ENCODE data around the gene ARHGAP18.

ARHGAP18 gene

GRCh38 chr6:129692467-129692866 is 17.5 kb downstream of the ARHGAP18 start:
- Histone ChIP-seq H3K4me1 (ENCODE audit: control insufficient read depth, insufficient read depth, low read length) (peaks cover 3% of the 10 kb centered on the region), H3K4me3 (ENCODE audit: low read length) (no peak overlapping the region), H3K27ac (ENCODE audit: low read length) (no peak overlapping the region), H3K36me3 (ENCODE audit: control insufficient read depth, insufficient read depth, low read length) (no peaks in the 10 kb centered on the region), H3K27me3 (ENCODE audit: control insufficient read depth, insufficient read depth, low read length) (no peaks in the 10 kb centered on the region), H3K9me3 (ENCODE audit: control insufficient read depth, insufficient read depth, low read length) (no peaks in the 10 kb centered on the region)
- no CpG with 5 or more reads among the region's 2 CpGs for WGBS (ENCODE audit: insufficient coverage, insufficient read length)
- no peak for DNase-seq (ENCODE audit: low read depth, low spot score)

- Histone ChIP-seq H3K4me3 (ENCODE audit: low read length) (no peak overlapping the region), H3K27me3 (ENCODE audit: control insufficient read depth, insufficient read depth, low read length) (no peaks in the 10 kb centered on the region), H3K4me1 (ENCODE audit: control insufficient read depth, insufficient read depth, low read length) (peaks cover 2% of the 10 kb centered on the region), H3K27ac (ENCODE audit: low read length) (no peak overlapping the region), H3K36me3 (ENCODE audit: control insufficient read depth, insufficient read depth, low read length) (no peaks in the 10 kb centered on the region), H3K9me3 (ENCODE audit: control insufficient read depth, insufficient read depth, low read length) (no peaks in the 10 kb centered on the region)
- WGBS (ENCODE audit: insufficient coverage, insufficient read length): no CpG with 5 or more reads among the region's 1 CpG
- DNase-seq (ENCODE audit: low read depth, low spot score): no peak
Measured at GRCh38 chr6:129691709-129692108, 18.3 kb downstream of the ARHGAP18 start.

- WGBS (ENCODE audit: insufficient coverage, insufficient read length): no CpG with 5 or more reads among the region's 5 CpGs
- no peak overlapping the region for H3K27ac ChIP-seq (ENCODE audit: low read length)
- peaks cover 1% of the 10 kb centered on the region; the same call in 1 of the 2 replicates for H3K4me1 ChIP-seq (ENCODE audit: control insufficient read depth, insufficient read depth, low read length)
- H3K36me3 ChIP-seq (ENCODE audit: control insufficient read depth, insufficient read depth, low read length): no peaks in the 10 kb centered on the region
- no peak for DNase-seq (ENCODE audit: low read depth, low spot score)
- no peaks in the 10 kb centered on the region for H3K27me3 ChIP-seq (ENCODE audit: control insufficient read depth, insufficient read depth, low read length)
- no peaks in the 10 kb centered on the region for H3K9me3 ChIP-seq (ENCODE audit: control insufficient read depth, insufficient read depth, low read length)
- no peak overlapping the region for H3K4me3 ChIP-seq (ENCODE audit: low read length)
Measured at GRCh38 chr6:129691043-129691640, 18.8 kb downstream of the ARHGAP18 start.

DNA sequence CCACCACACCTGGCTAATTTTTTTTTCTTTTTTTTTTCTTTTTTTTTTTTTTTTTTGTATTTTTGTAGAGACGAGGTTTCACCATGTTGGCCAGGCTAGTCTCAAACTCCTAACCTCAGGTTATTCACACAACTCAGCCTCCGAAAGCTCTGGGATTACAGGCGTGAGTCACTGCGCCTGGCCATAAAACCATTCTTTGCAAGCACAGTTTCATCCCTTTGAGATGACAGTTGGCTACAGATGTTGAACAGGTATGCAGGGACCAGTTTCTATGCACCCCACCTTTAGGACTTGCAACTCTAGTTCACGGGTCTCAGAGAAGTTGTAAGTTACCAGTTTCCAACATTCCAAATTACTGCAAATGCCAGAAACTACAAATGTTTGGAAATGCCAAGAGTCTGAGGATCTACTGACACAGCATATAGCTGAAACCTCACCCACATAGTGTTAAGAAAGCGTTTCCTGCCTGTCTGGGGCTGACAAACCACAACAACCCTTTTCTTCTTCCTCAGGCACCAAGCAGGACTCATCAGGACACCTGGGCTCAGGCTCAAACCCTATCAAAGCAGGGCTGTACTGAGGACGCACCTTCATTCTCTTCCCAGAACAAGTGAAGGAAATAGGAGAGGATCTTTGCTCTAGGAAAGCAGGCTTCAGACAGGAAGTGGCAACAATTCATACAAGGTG is 22.9 kb downstream of the ARHGAP18 start:
- no peaks in the 10 kb centered on the region for H3K36me3 ChIP-seq (ENCODE audit: control insufficient read depth, insufficient read depth, low read length)
- H3K9me3 ChIP-seq (ENCODE audit: control insufficient read depth, insufficient read depth, low read length): no peaks in the 10 kb centered on the region
- DNase-seq (ENCODE audit: low read depth, low spot score): no peak
- H3K4me1 ChIP-seq (ENCODE audit: control insufficient read depth, insufficient read depth, low read length): peaks cover 1% of the 10 kb centered on the region; the same call in 1 of the 2 replicates
- no peak overlapping the region for H3K4me3 ChIP-seq (ENCODE audit: low read length)
- no CpG with 5 or more reads among the region's 7 CpGs for WGBS (ENCODE audit: insufficient coverage, insufficient read length)
- H3K27me3 ChIP-seq (ENCODE audit: control insufficient read depth, insufficient read depth, low read length): no peaks in the 10 kb centered on the region
- no peak overlapping the region for H3K27ac ChIP-seq (ENCODE audit: low read length)

DNA sequence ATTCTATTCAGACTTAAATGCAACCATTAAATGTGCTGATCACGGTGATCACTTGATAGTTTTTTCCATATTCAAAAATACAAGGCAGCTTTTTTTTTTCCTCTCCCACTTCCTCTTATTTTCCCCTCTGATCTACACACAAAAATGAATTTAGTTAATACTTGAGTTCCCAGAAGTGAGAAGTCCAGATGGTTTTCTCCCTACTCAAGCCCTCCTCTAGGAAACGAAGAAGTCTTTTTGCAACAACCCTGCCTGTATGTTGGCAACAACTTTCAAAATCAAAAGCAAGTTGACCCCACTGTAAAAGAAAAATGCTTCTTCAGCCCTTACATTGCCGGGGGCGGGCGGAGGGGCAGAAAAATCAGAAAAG is 24.3 kb downstream of the ARHGAP18 start:
- H3K36me3 ChIP-seq (ENCODE audit: control insufficient read depth, insufficient read depth, low read length): no peaks in the 10 kb centered on the region
- H3K4me3 ChIP-seq (ENCODE audit: low read length): no peak overlapping the region
- H3K27ac ChIP-seq (ENCODE audit: low read length): no peak overlapping the region
- no peaks in the 10 kb centered on the region; the same call in 1 of the 2 replicates for H3K4me1 ChIP-seq (ENCODE audit: control insufficient read depth, insufficient read depth, low read length)
- WGBS (ENCODE audit: insufficient coverage, insufficient read length): no CpG with 5 or more reads among the region's 5 CpGs
- no peaks in the 10 kb centered on the region for H3K27me3 ChIP-seq (ENCODE audit: control insufficient read depth, insufficient read depth, low read length)
- no peak for DNase-seq (ENCODE audit: low read depth, low spot score)
- no peaks in the 10 kb centered on the region for H3K9me3 ChIP-seq (ENCODE audit: control insufficient read depth, insufficient read depth, low read length)

- Histone ChIP-seq H3K27me3 (ENCODE audit: control insufficient read depth, insufficient read depth, low read length) (no peaks in the 10 kb centered on the region), H3K9me3 (ENCODE audit: control insufficient read depth, insufficient read depth, low read length) (no peaks in the 10 kb centered on the region), H3K27ac (ENCODE audit: low read length) (no peak overlapping the region), H3K4me3 (ENCODE audit: low read length) (no peak overlapping the region), H3K36me3 (ENCODE audit: control insufficient read depth, insufficient read depth, low read length) (no peaks in the 10 kb centered on the region), H3K4me1 (ENCODE audit: control insufficient read depth, insufficient read depth, low read length) (no peaks in the 10 kb centered on the region; the same call in 1 of the 2 replicates)
- DNase-seq (ENCODE audit: low read depth, low spot score): no peak
- whole genome bisulfite sequencing (ENCODE audit: insufficient coverage, insufficient read length): no CpG with 5 or more reads among the region's 8 CpGs
Measured at GRCh38 chr6:129684903-129685661, 24.9 kb downstream of the ARHGAP18 start.

- no CpG with 5 or more reads among the region's 6 CpGs for WGBS (ENCODE audit: insufficient coverage, insufficient read length)
Measured at GRCh38 chr6:129684323-129684884, 25.6 kb downstream of the ARHGAP18 start.

GRCh38 chr6:129683601-129684322 is 26.2 kb downstream of the ARHGAP18 start:
- no peaks in the 10 kb centered on the region for H3K27me3 ChIP-seq (ENCODE audit: control insufficient read depth, insufficient read depth, low read length)
- no CpG with 5 or more reads among the region's 9 CpGs for WGBS (ENCODE audit: insufficient coverage, insufficient read length)
- no peaks in the 10 kb centered on the region for H3K9me3 ChIP-seq (ENCODE audit: control insufficient read depth, insufficient read depth, low read length)
- no peak for DNase-seq (ENCODE audit: low read depth, low spot score)
- no peaks in the 10 kb centered on the region for H3K4me1 ChIP-seq (ENCODE audit: control insufficient read depth, insufficient read depth, low read length)
- H3K27ac ChIP-seq (ENCODE audit: low read length): no peak overlapping the region
- H3K36me3 ChIP-seq (ENCODE audit: control insufficient read depth, insufficient read depth, low read length): no peaks in the 10 kb centered on the region
- no peak overlapping the region for H3K4me3 ChIP-seq (ENCODE audit: low read length)

More at GRCh38 chr6:129684323-129684884, 25.6 kb downstream of the ARHGAP18 start:
- H3K36me3 ChIP-seq (ENCODE audit: control insufficient read depth, insufficient read depth, low read length): no peaks in the 10 kb centered on the region
- no peak overlapping the region for H3K27ac ChIP-seq (ENCODE audit: low read length)
- no peaks in the 10 kb centered on the region for H3K27me3 ChIP-seq (ENCODE audit: control insufficient read depth, insufficient read depth, low read length)
- H3K4me1 ChIP-seq (ENCODE audit: control insufficient read depth, insufficient read depth, low read length): no peaks in the 10 kb centered on the region
- no peak for DNase-seq (ENCODE audit: low read depth, low spot score)
- no peaks in the 10 kb centered on the region for H3K9me3 ChIP-seq (ENCODE audit: control insufficient read depth, insufficient read depth, low read length)
- no peak overlapping the region for H3K4me3 ChIP-seq (ENCODE audit: low read length)

DNA sequence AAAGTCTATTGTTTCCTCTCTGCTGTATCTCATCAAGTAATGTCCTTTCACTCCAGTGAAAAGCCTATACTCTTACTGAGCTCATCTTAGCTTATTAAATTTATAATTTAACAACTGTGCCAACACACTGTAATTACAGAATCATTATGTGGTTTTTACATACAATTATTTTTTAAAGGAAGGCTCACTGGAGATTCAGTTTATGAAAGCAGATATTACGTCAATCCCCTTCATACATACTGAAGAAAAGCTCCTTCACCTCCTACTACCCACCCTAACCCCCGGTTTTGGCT is 28.1 kb downstream of the ARHGAP18 start:
- Histone ChIP-seq H3K27me3 (ENCODE audit: control insufficient read depth, insufficient read depth, low read length) (no peaks in the 10 kb centered on the region), H3K4me3 (ENCODE audit: low read length) (no peak overlapping the region), H3K9me3 (ENCODE audit: control insufficient read depth, insufficient read depth, low read length) (no peaks in the 10 kb centered on the region), H3K27ac (ENCODE audit: low read length) (no peak overlapping the region), H3K4me1 (ENCODE audit: control insufficient read depth, insufficient read depth, low read length) (no peaks in the 10 kb centered on the region), H3K36me3 (ENCODE audit: control insufficient read depth, insufficient read depth, low read length) (no peaks in the 10 kb centered on the region)
- DNase-seq (ENCODE audit: low read depth, low spot score): no peak
- no CpG with 5 or more reads among the region's 2 CpGs for WGBS (ENCODE audit: insufficient coverage, insufficient read length)

GRCh38 chr6:129680633-129681032 is 29.3 kb downstream of the ARHGAP18 start:
- Histone ChIP-seq H3K9me3 (ENCODE audit: control insufficient read depth, insufficient read depth, low read length) (no peaks in the 10 kb centered on the region), H3K4me3 (ENCODE audit: low read length) (no peak overlapping the region), H3K36me3 (ENCODE audit: control insufficient read depth, insufficient read depth, low read length) (no peaks in the 10 kb centered on the region), H3K4me1 (ENCODE audit: control insufficient read depth, insufficient read depth, low read length) (no peaks in the 10 kb centered on the region), H3K27ac (ENCODE audit: low read length) (no peak overlapping the region), H3K27me3 (ENCODE audit: control insufficient read depth, insufficient read depth, low read length) (no peaks in the 10 kb centered on the region)
- no peak for DNase-seq (ENCODE audit: low read depth, low spot score)
- WGBS (ENCODE audit: insufficient coverage, insufficient read length): no CpG with 5 or more reads among the region's 4 CpGs
